PFSK-1 (cell line): ENCODE measurements around the gene COL13A1.

ENCODE experiments used
- FOXP2 ChIP-seq: optimal IDR thresholded peaks from 2 replicates; pipeline ENCODE3; 2011; ENCODE audit warnings: borderline replicate concordance, control low read depth, inconsistent platforms; ENCODE audit not compliant: insufficient read depth; ENCODE audit errors: extremely low read length, extremely low read depth
- POLR2AphosphoS5 ChIP-seq: IDR thresholded peaks from 2 replicates; pipeline ENCODE4 v1.6.1; 2012; ENCODE audit warnings: low read depth, mild to moderate bottlenecking, control low read depth, low read length, moderate library complexity
- REST ChIP-seq, 2 experiments: IDR thresholded peaks; 2 replicates each; pipeline versions ENCODE4 v1.6.1 to v1.8.0; 2011 to 2012; ENCODE audit warnings: low read depth in 2 of 2, low read length in 2 of 2, control low read depth in 1 of 2, inconsistent platforms in 1 of 2, mild to moderate bottlenecking in 1 of 2, moderate library complexity in 1 of 2; ENCODE audit not compliant: insufficient read depth in 1 of 2
- SIN3A ChIP-seq: IDR thresholded peaks from 2 replicates; pipeline ENCODE4 v1.6.1; 2012; ENCODE audit warnings: mild to moderate bottlenecking, low read length, moderate library complexity, borderline replicate concordance; ENCODE audit not compliant: insufficient read depth
- TAF1 ChIP-seq: IDR thresholded peaks from 2 replicates; pipeline ENCODE4 v1.6.1; 2012; ENCODE audit warnings: low read length, control low read depth, borderline replicate concordance; ENCODE audit not compliant: insufficient read depth

GRCh38 chr10:69901628-69902505 lies 100.2 kb downstream of the COL13A1 start:
- TF ChIP-seq FOXP2 = no peak
- TF ChIP-seq REST (IDR thresholded peaks at IDR 0.05; ENCODE audit: insufficient read depth in 1 of 2, low read depth in 2 of 2, low read length in 2 of 2) = no peak
- no peak for TF ChIP-seq SIN3A
- no peak for TF ChIP-seq POLR2AphosphoS5
- TF ChIP-seq TAF1 = no peak
